ENCODE results near the gene CACNA2D2. TPM values are rescaled to one million over a fixed set of nuclear protein-coding genes. Genes with fewer than 3 reads are reported as not detected.

Gene CACNA2D2
- total and polyA plus RNA-seq, 4 donors, result 0.10 to 0.19 (median 0.15) TPM

- TF ChIP-seq, protein P1, sequence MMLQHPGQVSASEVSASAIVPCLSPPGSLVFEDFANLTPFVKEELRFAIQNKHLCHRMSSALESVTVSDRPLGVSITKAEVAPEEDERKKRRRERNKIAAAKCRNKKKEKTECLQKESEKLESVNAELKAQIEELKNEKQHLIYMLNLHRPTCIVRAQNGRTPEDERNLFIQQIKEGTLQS (IDR thresholded peaks at IDR 0.05), result no peak
- TF ChIP-seq RXRA (IDR thresholded peaks at IDR 0.05) (no peak), FOXA1 (IDR thresholded peaks at IDR 0.05) (no peak), SP1 (IDR thresholded peaks at IDR 0.05) (no peak), HNF4A (conservative IDR thresholded peaks at IDR 0.05) (no peak)
- TF ChIP-seq, protein P2, sequence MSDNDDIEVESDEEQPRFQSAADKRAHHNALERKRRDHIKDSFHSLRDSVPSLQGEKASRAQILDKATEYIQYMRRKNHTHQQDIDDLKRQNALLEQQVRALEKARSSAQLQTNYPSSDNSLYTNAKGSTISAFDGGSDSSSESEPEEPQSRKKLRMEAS (IDR thresholded peaks at IDR 0.05), result no peak
Measured at GRCh38 chr3:50478671-50479260, 24.7 kb downstream of the CACNA2D2 start (continued).

- no peak overlapping the region for H3K27ac ChIP-seq (ENCODE audit: low read depth in 1 of 2, low read length in 2 of 2)
- no peaks in the 10 kb centered on the region for H3K27me3 ChIP-seq (ENCODE audit: control insufficient read depth in 4 of 4, insufficient read depth in 4 of 4, low read length in 3 of 4)
- H3K4me3 ChIP-seq (ENCODE audit: low read depth in 1 of 3, low read length in 3 of 3), result no peak overlapping the region
- no peak for TF ChIP-seq TAF1 (conservative IDR thresholded peaks at IDR 0.05)
- no peak for TF ChIP-seq FOXA2 (IDR thresholded peaks at IDR 0.05)
- peak; percentile 65 for TF ChIP-seq NR2F2 (IDR thresholded peaks at IDR 0.05)
- TF ChIP-seq RAD21 (IDR thresholded peaks at IDR 0.05), result no peak
- TF ChIP-seq, protein P2 (IDR thresholded peaks at IDR 0.05), result no peak
- TF ChIP-seq, protein P3, sequence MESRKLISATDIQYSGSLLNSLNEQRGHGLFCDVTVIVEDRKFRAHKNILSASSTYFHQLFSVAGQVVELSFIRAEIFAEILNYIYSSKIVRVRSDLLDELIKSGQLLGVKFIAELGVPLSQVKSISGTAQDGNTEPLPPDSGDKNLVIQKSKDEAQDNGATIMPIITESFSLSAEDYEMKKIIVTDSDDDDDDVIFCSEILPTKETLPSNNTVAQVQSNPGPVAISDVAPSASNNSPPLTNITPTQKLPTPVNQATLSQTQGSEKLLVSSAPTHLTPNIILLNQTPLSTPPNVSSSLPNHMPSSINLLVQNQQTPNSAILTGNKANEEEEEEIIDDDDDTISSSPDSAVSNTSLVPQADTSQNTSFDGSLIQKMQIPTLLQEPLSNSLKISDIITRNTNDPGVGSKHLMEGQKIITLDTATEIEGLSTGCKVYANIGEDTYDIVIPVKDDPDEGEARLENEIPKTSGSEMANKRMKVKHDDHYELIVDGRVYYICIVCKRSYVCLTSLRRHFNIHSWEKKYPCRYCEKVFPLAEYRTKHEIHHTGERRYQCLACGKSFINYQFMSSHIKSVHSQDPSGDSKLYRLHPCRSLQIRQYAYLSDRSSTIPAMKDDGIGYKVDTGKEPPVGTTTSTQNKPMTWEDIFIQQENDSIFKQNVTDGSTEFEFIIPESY (IDR thresholded peaks at IDR 0.05), result no peak
- TF ChIP-seq JUND (IDR thresholded peaks at IDR 0.05), result no peak
- TF ChIP-seq GABPA (IDR thresholded peaks at IDR 0.05 in 1 of 2, conservative IDR thresholded peaks at IDR 0.05 in 1 of 2), result no peak
- no peak for TF ChIP-seq HNF4G (IDR thresholded peaks at IDR 0.05)
- TF ChIP-seq, protein P1 (IDR thresholded peaks at IDR 0.05), result no peak
- peak; percentile 41 for TF ChIP-seq SP1 (IDR thresholded peaks at IDR 0.05)
- TF ChIP-seq FOXA1 (IDR thresholded peaks at IDR 0.05), result no peak
- no peak for TF ChIP-seq YY1 (IDR thresholded peaks at IDR 0.05)
- TF ChIP-seq REST (IDR thresholded peaks at IDR 0.05), result no peak
- peak; percentile 59 to 73 for TF ChIP-seq RXRA (IDR thresholded peaks at IDR 0.05)
- TF ChIP-seq, protein P4, sequence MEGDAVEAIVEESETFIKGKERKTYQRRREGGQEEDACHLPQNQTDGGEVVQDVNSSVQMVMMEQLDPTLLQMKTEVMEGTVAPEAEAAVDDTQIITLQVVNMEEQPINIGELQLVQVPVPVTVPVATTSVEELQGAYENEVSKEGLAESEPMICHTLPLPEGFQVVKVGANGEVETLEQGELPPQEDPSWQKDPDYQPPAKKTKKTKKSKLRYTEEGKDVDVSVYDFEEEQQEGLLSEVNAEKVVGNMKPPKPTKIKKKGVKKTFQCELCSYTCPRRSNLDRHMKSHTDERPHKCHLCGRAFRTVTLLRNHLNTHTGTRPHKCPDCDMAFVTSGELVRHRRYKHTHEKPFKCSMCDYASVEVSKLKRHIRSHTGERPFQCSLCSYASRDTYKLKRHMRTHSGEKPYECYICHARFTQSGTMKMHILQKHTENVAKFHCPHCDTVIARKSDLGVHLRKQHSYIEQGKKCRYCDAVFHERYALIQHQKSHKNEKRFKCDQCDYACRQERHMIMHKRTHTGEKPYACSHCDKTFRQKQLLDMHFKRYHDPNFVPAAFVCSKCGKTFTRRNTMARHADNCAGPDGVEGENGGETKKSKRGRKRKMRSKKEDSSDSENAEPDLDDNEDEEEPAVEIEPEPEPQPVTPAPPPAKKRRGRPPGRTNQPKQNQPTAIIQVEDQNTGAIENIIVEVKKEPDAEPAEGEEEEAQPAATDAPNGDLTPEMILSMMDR (IDR thresholded peaks at IDR 0.05; ENCODE audit: low read depth, low read length, missing input control), result no peak
- TF ChIP-seq EGR1 (IDR thresholded peaks at IDR 0.05; ENCODE audit: low read depth in 2 of 2), result no peak
- TF ChIP-seq HNF4A (conservative IDR thresholded peaks at IDR 0.05), result peak; percentile 62 to 68
- no peak for DNase-seq (ENCODE audit: low spot score)
- no peaks in the 10 kb centered on the region for H3K36me3 ChIP-seq (ENCODE audit: control insufficient read depth in 4 of 4, insufficient read depth in 3 of 4, low read depth in 1 of 4, low read length in 3 of 4)
- WGBS, result 58% methylated on average over 7 of the region's 7 CpGs
- H3K9me3 ChIP-seq (ENCODE audit: control insufficient read depth in 4 of 4, low read length in 3 of 4), result no peaks in the 10 kb centered on the region
- no peak overlapping the region for H3K9ac ChIP-seq (ENCODE audit: low read depth in 1 of 2, low read length in 2 of 2)
- peaks cover 0 to 17% (median 10%) of the 10 kb centered on the region in 4 donors for H3K4me1 ChIP-seq (ENCODE audit: control insufficient read depth in 4 of 4, insufficient read depth in 4 of 4, low read length in 3 of 4)
Measured at GRCh38 chr3:50478051-50478450, 25.4 kb downstream of the CACNA2D2 start.

All from liver (tissue), 9 donors.